Activated CD4-positive, alpha-beta T cell treated with anti-CD3 and anti-CD28 coated beads for 4 hours (primary cell): ENCODE data around the gene ZDHHC13.

Experiments
- DNase-seq, 2 donors: peaks; one replicate each; pipeline ENCODE4 v3.0.0-alpha.2; 2020

The ZDHHC13 gene

GRCh38 chr11:19173004-19173689 lies 56.2 kb downstream of the ZDHHC13 start:
- no peak for DNase-seq

DNA sequence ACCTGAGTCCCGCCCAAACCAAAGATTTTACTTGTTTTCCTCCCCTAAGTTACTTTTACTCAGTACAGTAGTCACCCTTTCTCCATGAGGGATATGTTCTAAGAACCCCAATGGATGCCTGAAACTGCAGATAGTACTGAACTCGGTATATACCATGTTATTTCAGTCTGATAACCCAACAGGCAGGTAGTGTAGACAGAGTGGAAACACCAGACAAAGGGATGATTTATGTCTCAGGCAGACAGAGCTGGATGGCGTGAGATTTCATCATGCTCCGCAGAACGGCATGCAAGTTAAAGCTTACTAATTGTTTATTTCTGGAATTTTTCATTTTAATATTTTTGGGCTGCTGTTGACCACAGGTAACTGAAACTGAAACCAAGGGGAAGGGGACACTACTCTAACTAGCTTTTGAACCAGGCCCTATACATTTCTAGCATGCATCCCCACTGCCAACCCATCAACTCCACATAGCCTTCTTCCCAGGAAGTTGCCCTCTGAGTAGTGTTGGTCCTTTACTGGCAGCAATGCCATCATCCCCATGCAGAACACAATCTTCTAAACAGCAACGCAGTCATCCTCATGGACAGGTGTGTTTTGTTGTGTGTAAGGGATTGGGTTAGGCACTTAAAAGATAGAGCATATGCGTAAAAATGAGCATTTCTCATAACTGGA lies 57.1 kb downstream of the ZDHHC13 start:
- DNase-seq: no peak

- DNase-seq: no peak
Measured at GRCh38 chr11:19176629-19177186, 59.7 kb downstream of the ZDHHC13 start.

DNA sequence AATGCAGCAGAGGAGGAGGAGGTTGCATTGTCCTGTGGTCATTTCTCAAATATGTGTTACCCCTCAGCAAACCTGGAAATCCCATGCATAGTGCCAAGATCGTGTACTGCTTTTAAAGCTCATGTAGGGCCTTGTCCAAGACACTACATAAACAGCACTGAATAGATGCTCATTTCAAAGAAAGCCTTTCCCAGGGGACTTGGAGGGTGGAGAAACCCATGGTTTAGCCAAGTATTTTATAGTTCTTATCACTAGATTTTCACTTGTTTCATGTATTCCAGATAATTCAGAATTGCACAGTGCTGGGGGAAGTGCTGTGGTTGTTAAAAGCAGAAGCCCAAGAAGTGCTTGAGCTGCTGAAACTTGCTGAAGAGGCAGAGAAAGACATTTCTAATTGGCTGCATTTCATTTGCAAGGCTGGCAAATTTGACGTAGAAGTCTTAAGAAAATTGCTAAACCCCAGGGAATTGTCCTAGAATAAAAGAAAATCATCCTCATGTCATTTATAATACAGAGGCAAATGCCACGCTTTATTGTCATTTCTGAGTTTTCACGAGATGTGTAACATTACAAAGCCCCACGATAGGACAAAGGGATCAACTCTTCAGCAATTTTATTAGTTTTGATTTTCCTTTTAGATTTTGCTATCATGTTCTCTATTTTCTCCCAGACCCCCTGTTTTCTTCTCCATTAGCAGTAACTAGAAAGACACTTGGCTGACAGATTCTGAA lies 64.7 kb downstream of the ZDHHC13 start:
- DNase-seq: no peak

- DNase-seq: no peak
Measured at GRCh38 chr11:19183646-19184045, 66.7 kb downstream of the ZDHHC13 start.

DNA sequence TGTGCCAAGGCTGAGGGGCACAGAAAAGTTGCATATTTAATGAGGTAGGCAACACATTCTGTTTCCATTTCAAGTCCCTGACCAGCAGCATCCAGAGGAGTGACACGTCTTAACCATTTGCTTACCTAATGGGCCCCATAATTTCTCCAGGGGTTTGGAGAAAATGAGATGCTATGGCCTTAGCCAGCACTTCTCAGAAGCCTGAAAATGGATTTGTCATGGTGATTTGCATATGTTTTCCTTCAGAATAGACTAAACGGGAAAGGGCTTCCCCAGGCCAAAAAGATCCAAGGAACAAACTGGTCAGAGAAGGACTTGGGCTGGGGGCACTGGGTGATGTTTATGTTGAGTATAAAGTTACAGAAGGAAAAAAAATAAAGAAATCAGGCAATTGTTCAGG lies 68.1 kb downstream of the ZDHHC13 start:
- DNase-seq: no peak

GRCh38 chr11:19185516-19186052 lies 68.6 kb downstream of the ZDHHC13 start:
- DNase-seq: no peak

GRCh38 chr11:19187114-19187832 lies 70.3 kb downstream of the ZDHHC13 start:
- DNase-seq: no peak

DNA sequence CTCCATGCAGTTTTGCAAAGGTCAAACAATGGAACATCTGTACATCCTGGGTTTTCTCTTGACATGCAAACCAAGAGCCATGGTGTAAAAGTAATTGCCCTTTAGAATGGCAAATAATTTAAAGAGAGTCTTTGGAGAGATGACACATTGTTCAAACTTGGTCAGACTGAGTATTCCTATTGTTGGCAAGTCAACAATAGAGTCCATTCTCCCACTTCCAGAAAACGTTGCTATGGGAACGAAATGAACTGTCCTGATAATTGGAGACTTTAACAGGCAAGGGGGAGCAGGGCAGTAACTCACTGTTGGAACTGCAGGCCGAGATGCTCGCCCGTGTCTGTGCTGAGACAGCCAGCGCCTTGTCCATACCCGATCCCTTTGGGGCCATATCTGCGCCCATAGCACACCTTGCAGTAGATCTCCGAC lies 70.9 kb downstream of the ZDHHC13 start:
- DNase-seq: no peak

DNA sequence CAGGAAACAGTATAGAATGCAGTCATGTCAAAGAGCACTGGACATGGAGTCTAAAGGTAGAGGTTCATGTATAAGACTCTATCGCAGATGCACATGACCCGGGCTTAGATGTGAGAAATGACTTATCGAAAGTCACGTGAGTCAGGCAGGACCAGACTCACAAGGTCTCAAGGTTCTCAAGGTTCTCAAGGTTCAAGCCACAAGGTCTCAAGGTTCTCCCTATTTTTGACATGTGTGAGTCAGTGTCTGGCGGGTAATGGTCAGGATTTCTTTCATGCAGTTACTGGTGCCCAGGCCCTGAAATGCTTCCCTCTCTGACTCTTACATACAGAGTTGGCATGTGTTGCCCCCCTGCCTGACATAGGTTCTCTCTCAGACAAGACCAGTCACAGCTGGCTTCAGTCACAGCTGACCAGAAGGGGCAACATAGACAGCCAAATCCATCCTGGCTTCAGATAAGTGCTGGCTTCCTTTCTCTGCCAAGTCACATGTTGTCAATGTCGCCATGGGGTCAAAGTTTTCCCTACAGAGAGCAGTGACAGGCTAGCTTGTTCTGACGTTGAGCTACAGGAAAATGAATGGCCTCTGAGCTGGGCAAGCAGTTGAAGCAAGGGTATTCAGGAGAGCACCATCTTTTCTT lies 74.7 kb downstream of the ZDHHC13 start:
- DNase-seq: no peak

GRCh38 chr11:19193916-19194315 lies 76.9 kb downstream of the ZDHHC13 start:
- no peak for DNase-seq

DNA sequence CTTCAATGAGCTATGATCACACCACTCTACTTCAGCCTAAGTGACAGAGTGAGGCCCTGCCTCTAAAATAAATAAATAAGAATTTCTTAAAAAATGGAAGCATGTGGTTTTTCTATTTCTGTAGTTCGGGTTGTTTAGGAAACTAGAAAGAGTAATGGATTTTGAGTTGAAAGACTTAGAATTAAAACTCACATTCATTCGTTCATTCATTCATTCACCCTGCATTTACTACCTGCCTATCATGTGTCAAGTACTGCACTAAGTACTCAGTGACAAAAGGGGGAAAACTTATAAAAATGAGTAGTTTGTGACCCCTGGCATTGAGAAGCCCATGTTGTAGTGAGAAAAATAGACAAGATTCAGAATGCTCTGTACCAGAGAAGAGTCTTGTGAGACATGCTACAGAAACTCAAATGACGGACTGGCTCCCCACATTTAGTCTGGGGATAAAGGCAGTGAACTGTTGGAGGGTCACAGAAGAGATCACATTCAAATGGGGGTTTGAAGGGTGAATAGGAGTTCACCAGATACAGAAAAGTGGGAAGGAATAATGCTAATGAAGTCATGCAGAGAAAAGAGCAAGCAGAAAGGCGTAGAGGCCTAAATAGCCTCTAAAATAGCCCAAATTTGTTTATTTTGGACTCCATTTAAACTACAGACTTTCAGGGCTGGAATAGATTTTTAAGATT lies 77.8 kb downstream of the ZDHHC13 start:
- DNase-seq: no peak

GRCh38 chr11:19196432-19196831 lies 79.5 kb downstream of the ZDHHC13 start:
- DNase-seq: no peak

GRCh38 chr11:19199048-19199447 lies 82.1 kb downstream of the ZDHHC13 start:
- DNase-seq: no peak

- no peak for DNase-seq
Measured at GRCh38 chr11:19199771-19200170, 82.8 kb downstream of the ZDHHC13 start.

DNA sequence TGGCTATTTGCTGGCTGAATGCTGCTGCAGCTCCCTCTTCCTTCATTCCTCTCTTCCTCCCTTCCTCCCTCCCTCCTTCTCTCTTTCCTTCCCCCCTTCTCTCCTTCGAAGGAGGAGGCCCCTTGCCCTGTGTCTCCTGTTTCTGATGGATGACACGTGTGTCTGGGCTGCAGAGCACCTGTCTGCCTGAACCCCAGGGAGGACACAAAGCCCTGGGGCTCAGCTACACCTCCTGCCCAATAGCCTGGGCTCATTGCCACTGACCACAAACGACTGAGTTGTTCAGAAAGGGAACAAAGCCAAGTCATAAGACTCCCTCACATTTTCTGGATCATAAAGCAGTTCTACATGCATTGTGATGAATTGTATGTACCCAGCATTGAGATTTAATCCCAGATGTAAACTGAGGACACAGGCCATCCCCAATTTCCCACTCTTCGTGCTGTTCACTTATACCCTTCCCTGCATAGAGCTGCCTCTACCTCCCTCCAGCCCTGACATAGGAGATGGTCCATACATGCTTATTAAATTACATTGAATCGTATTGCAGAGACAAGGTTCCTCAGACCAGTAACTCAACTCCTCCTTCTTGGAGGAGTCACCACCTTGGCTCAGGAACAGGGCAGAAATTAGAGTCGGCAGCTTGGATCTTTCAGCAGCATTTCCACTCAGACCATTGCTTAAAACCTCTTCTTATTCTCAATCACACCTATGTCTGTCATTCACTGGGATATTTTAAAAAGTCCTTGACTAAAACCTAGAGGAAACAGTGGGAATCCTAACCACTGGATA lies 83.6 kb downstream of the ZDHHC13 start:
- no peak for DNase-seq

GRCh38 chr11:19201737-19202605 lies 85.0 kb downstream of the ZDHHC13 start, which contains the start of gene CSRP3:
Gene CSRP3, minus strand, starts transcription at chr11:19201983. Its CDS starts 9,535 bp downstream, at chr11:19192448.
- DNase-seq: no peak

GRCh38 chr11:19204836-19205235 lies 87.9 kb downstream of the ZDHHC13 start:
- no peak for DNase-seq

- DNase-seq: no peak
Measured at GRCh38 chr11:19208181-19208580, 91.2 kb downstream of the ZDHHC13 start.
